ENCODE measurements around the gene THSD7A.

THSD7A gene

GRCh38 chr7:11609096-11609670 lies 222.8 kb downstream of the THSD7A start:
- Histone ChIP-seq H3K27me3 (ENCODE audit: insufficient read depth, low read depth, severe bottlenecking) (no peaks in the 10 kb centered on the region), H3K9me3 (ENCODE audit: severe bottlenecking) (no peaks in the 10 kb centered on the region), H3K27ac (no peak overlapping the region), H3K36me3 (no peaks in the 10 kb centered on the region), H3K4me3 (ENCODE audit: low read depth, low read length) (no peak overlapping the region)
- no peak for DNase-seq
- no peak for TF ChIP-seq CTCF (IDR thresholded peaks at IDR 0.05; ENCODE audit: low read depth, low read length)

GRCh38 chr7:11607686-11608085 lies 224.3 kb downstream of the THSD7A start:
- Histone ChIP-seq H3K9me3 (ENCODE audit: severe bottlenecking) (no peaks in the 10 kb centered on the region), H3K27me3 (ENCODE audit: insufficient read depth, low read depth, severe bottlenecking) (no peaks in the 10 kb centered on the region), H3K27ac (no peak overlapping the region), H3K4me3 (ENCODE audit: low read depth, low read length) (no peak overlapping the region), H3K36me3 (no peaks in the 10 kb centered on the region)
- no peak for DNase-seq
- TF ChIP-seq CTCF (IDR thresholded peaks at IDR 0.05; ENCODE audit: low read depth, low read length): no peak

GRCh38 chr7:11605749-11606148 lies 226.2 kb downstream of the THSD7A start:
- Histone ChIP-seq H3K36me3 (no peaks in the 10 kb centered on the region), H3K4me3 (ENCODE audit: low read depth, low read length) (no peak overlapping the region), H3K27ac (no peak overlapping the region), H3K27me3 (ENCODE audit: insufficient read depth, low read depth, severe bottlenecking) (no peaks in the 10 kb centered on the region), H3K9me3 (ENCODE audit: severe bottlenecking) (no peaks in the 10 kb centered on the region)
- no peak for DNase-seq
- no peak for TF ChIP-seq CTCF (IDR thresholded peaks at IDR 0.05; ENCODE audit: low read depth, low read length)

GRCh38 chr7:11604505-11604904 lies 227.5 kb downstream of the THSD7A start:
- Histone ChIP-seq H3K36me3 (no peaks in the 10 kb centered on the region), H3K9me3 (ENCODE audit: severe bottlenecking) (no peaks in the 10 kb centered on the region), H3K4me3 (ENCODE audit: low read depth, low read length) (no peak overlapping the region), H3K27me3 (ENCODE audit: insufficient read depth, low read depth, severe bottlenecking) (no peaks in the 10 kb centered on the region), H3K27ac (no peak overlapping the region)
- no peak for DNase-seq
- TF ChIP-seq CTCF (IDR thresholded peaks at IDR 0.05; ENCODE audit: low read depth, low read length): no peak

GRCh38 chr7:11601761-11602160 lies 230.2 kb downstream of the THSD7A start:
- Histone ChIP-seq H3K27ac (no peak overlapping the region), H3K4me3 (ENCODE audit: low read depth, low read length) (no peak overlapping the region), H3K36me3 (no peaks in the 10 kb centered on the region), H3K9me3 (ENCODE audit: severe bottlenecking) (no peaks in the 10 kb centered on the region), H3K27me3 (ENCODE audit: insufficient read depth, low read depth, severe bottlenecking) (no peaks in the 10 kb centered on the region)
- no peak for TF ChIP-seq CTCF (IDR thresholded peaks at IDR 0.05; ENCODE audit: low read depth, low read length)
- no peak for DNase-seq

GRCh38 chr7:11593322-11593721 lies 238.7 kb downstream of the THSD7A start:
- no peak overlapping the region for H3K4me3 ChIP-seq (ENCODE audit: low read depth, low read length)
- no peaks in the 10 kb centered on the region for H3K9me3 ChIP-seq (ENCODE audit: severe bottlenecking)
- no peak for DNase-seq
- TF ChIP-seq CTCF (IDR thresholded peaks at IDR 0.05; ENCODE audit: low read depth, low read length): no peak
- H3K36me3 ChIP-seq: no peaks in the 10 kb centered on the region
- no peaks in the 10 kb centered on the region for H3K27me3 ChIP-seq (ENCODE audit: insufficient read depth, low read depth, severe bottlenecking)
- H3K27ac ChIP-seq: no peak overlapping the region

All from WERI-Rb-1 (cell line).